Endothelial cell of umbilical vein (primary cell): ENCODE results near the gene PABPC1L. TPM values are rescaled to one million over a fixed set of nuclear protein-coding genes. Genes with fewer than 3 reads are reported as not detected.

Source experiments
- BruUV-seq: library from RNA; stranded (reverse); fragments of 400-500 nt; replicated peaks from 2 replicates; lab custom pipeline; 2021; lab: Mats Ljungman, UMichigan
- CTCF ChIA-PET: fragments of 300-600, 350-600 bp; sonication (Branson Sonifier 250); formaldehyde crosslinking; loops from one replicate; lab custom pipeline; 2021; ENCODE audit warnings: antibody characterized with exemption, inconsistent platforms; lab: Charles Lee
- POLR2A ChIA-PET: fragments of 300-600, 350-600 bp; sonication (Branson Sonifier 250); formaldehyde crosslinking; loops from one replicate; lab custom pipeline; 2021; ENCODE audit warnings: antibody characterized with exemption, inconsistent platforms; lab: Charles Lee
- DNase-seq: peaks from one replicate; pipeline ENCODE4 v3.0.0-alpha.2; 2011; ENCODE audit warnings: low read depth, low spot score
- FAIRE-seq: peaks from 2 replicates; lab custom pipeline; 2011; peaks lifted over from hg19 to GRCh38; lab: Jason Lieb, UNC
- H2AFZ ChIP-seq: 2 replicates; pipeline ENCODE4 v1.6.0; 2012; ENCODE audit warnings: low read depth, low read length, control low read depth, inconsistent platforms
- H3K27ac ChIP-seq: 2 replicates; pipeline ENCODE4 v1.5.1; 2011; ENCODE audit warnings: low read depth, mild to moderate bottlenecking, control low read depth, low read length, moderate library complexity; ENCODE audit not compliant: insufficient read depth
- H3K27me3 ChIP-seq, 2 experiments: 2 replicates each; pipeline versions ENCODE4 v1.6.0 to v1.6.1; 2011; ENCODE audit warnings: low read length in 2 of 2, mixed read lengths in 1 of 2; ENCODE audit not compliant: control insufficient read depth in 2 of 2, insufficient read depth in 2 of 2
- H3K36me3 ChIP-seq, 2 experiments: 2 replicates in 1 of 2; 3 replicates in 1 of 2; pipeline ENCODE4 v1.5.1; 2011; ENCODE audit warnings: low read length in 2 of 2, mild to moderate bottlenecking in 1 of 2, moderate library complexity in 1 of 2; ENCODE audit not compliant: control insufficient read depth in 2 of 2, insufficient read depth in 2 of 2; ENCODE audit errors: extremely low read depth in 1 of 2
- H3K4me1 ChIP-seq: 3 replicates; pipeline ENCODE4 v1.5.1; 2011; ENCODE audit warnings: mild to moderate bottlenecking, low read length; ENCODE audit not compliant: control insufficient read depth, insufficient read depth; ENCODE audit errors: extremely low read depth
- H3K4me2 ChIP-seq: 2 replicates; pipeline ENCODE4 v1.6.1; 2011; ENCODE audit warnings: low read length, control low read depth, mixed read lengths; ENCODE audit not compliant: insufficient read depth
- H3K4me3 ChIP-seq, 3 experiments: fragments of 200-600 bp in 1 of 3; sonication (generic), shearing (Covaris generic) in 1 of 3; replicated peaks in 1 of 3; 2 replicates each; pipeline ENCODE4 v1.5.1; 2011 to 2016; ENCODE audit warnings: control low read depth in 3 of 3, low read length in 3 of 3, mild to moderate bottlenecking in 2 of 3, inconsistent platforms in 1 of 3, low read depth in 1 of 3, moderate library complexity in 1 of 3; ENCODE audit not compliant: insufficient read depth in 1 of 3
- H3K79me2 ChIP-seq: 2 replicates; pipeline ENCODE4 v1.6.0; 2012; ENCODE audit warnings: low read length, inconsistent platforms; ENCODE audit not compliant: control insufficient read depth, insufficient read depth
- H3K9ac ChIP-seq: replicated peaks from 2 replicates; pipeline ENCODE3; 2011; ENCODE audit warnings: low read length, control low read depth; ENCODE audit not compliant: insufficient read depth; ENCODE audit errors: extremely low read depth
- H3K9me1 ChIP-seq: replicated peaks from 3 replicates; pipeline ENCODE4 v1.6.0; 2011; ENCODE audit warnings: mild to moderate bottlenecking, low read length; ENCODE audit not compliant: control insufficient read depth, insufficient read depth; ENCODE audit errors: extremely low read depth
- H3K9me3 ChIP-seq: replicated peaks from 2 replicates; pipeline ENCODE4 v1.5.1; 2012; ENCODE audit warnings: low read length, inconsistent platforms; ENCODE audit not compliant: control insufficient read depth, insufficient read depth
- H4K20me1 ChIP-seq: replicated peaks from 2 replicates; pipeline ENCODE3; 2011; ENCODE audit warnings: mild to moderate bottlenecking, low read length; ENCODE audit not compliant: control insufficient read depth, insufficient read depth; ENCODE audit errors: extremely low read depth
- EZH2 ChIP-seq: IDR thresholded peaks from 2 replicates; pipeline ENCODE4 v1.6.1; 2012; ENCODE audit warnings: borderline replicate concordance, low read depth, mild to moderate bottlenecking, moderate library complexity, low read length, inconsistent platforms; ENCODE audit not compliant: severe bottlenecking
- FOS ChIP-seq: IDR thresholded peaks from 2 replicates; pipeline ENCODE4 v1.6.1; 2011; ENCODE audit warnings: mild to moderate bottlenecking, low read length, moderate library complexity, borderline replicate concordance; ENCODE audit not compliant: insufficient read depth
- GATA2 ChIP-seq: IDR thresholded peaks from 2 replicates; pipeline ENCODE4 v1.7.0; 2011; ENCODE audit warnings: low read depth, mild to moderate bottlenecking, moderate library complexity, mixed read lengths, low read length; ENCODE audit not compliant: insufficient read length, insufficient read depth
- JUN ChIP-seq: IDR thresholded peaks from 2 replicates; pipeline ENCODE4 v1.6.1; 2011; ENCODE audit warnings: borderline replicate concordance, low read depth; ENCODE audit not compliant: insufficient read length, insufficient read depth
- MYC ChIP-seq: IDR thresholded peaks from one replicate; pipeline ENCODE4 v1.6.1; 2011; ENCODE audit warnings: mild to moderate bottlenecking, low read depth, low read length
- POLR2A ChIP-seq: IDR thresholded peaks from 2 replicates; pipeline ENCODE4 v1.6.1; 2012; ENCODE audit warnings: low read depth, mild to moderate bottlenecking, control low read depth, low read length
- POLR2AphosphoS5 ChIP-seq: IDR thresholded peaks from 2 replicates; pipeline ENCODE4 v1.6.1; 2012; ENCODE audit warnings: low read depth, mild to moderate bottlenecking, control low read depth, low read length, moderate library complexity; ENCODE audit not compliant: insufficient read depth
- dilution Hi-C: fragments of 300-500 bp; cut with MboI; formaldehyde crosslinking; loops from one replicate; pipeline ENCODE4 v1.15.0; 2019; ENCODE audit warnings: low sequenced_read_pairs; ENCODE audit not compliant: extremely low pct_ligation_motif_present
- intact Hi-C: fragments of 100-400 bp; cut with micrococcal nuclease; formaldehyde crosslinking; loops from one replicate; pipeline ENCODE4 v1.10.0; 2022
- polyA plus RNA-seq, 4 experiments: library from polyadenylated mRNA; depleted of rRNA in 3 of 4; stranded (reverse) in 3 of 4; unstranded in 1 of 4; fragments of >200 nt; gene quantifications; 2 replicates each; pipeline versions ENCODE4 v1.2.1 to v1.2.3, GENCODE V29; 2011 to 2012; ENCODE audit warnings: missing spikeins in 1 of 4
- total RNA-seq: library from RNA; stranded (reverse); gene quantifications from 2 replicates; pipeline ENCODE4 v1.2.3, GENCODE V29; 2021
- TF ChIP-seq, protein P1 (sequence below), 2 donors: IDR thresholded peaks; 1 replicate in 1 of 2; 2 replicates in 1 of 2; pipeline ENCODE4 v1.5.1; 2011; ENCODE audit warnings: low read length in 2 of 2, mild to moderate bottlenecking in 2 of 2, moderate library complexity in 2 of 2, control low read depth in 1 of 2, inconsistent platforms in 1 of 2, low read depth in 1 of 2; ENCODE audit not compliant: insufficient read depth in 1 of 2; ENCODE audit errors: extremely low read depth in 1 of 2
- TF ChIP-seq, protein P2 (sequence below): IDR thresholded peaks from 2 replicates; pipeline ENCODE4 v1.6.1; 2011; ENCODE audit not compliant: insufficient read depth, insufficient read length

The PABPC1L gene
- total and polyA plus RNA-seq, 2 donors (not counting 3 experiments of a cell fraction or from before 2014, with no cell fraction given) = 7.8 to 12.6 TPM

DNA sequence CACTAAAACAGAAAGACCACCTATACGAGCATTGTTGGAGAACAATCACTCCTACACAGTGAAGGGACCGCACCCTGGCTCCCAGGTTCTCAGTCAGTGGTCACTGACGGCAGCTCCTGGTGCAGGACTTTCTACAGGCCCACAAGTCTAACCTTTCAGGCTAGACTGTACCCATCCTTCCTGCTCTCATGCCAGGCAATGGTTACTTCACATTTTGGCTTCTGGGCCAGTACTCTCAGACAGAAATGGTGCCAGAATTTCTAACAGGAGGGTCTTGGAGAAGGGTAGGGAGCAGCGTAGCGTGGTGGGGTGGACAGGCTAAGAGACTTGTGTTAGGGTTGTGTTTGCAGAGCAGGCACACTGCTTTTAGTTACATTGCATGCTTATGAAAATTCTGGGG lies 38.2 kb downstream of the PABPC1L start:
- Histone ChIP-seq H3K9me3 (no peaks in the 10 kb centered on the region), H2AFZ (no peak overlapping the region), H3K27me3 (no peaks in the 10 kb centered on the region), H3K36me3 (peaks cover 38 to 44% of the 10 kb centered on the region in 2 experiments), H3K9me1 (no peaks in the 10 kb centered on the region), H3K27ac (no peak overlapping the region), H4K20me1 (no peaks in the 10 kb centered on the region), H3K4me2 (no peak overlapping the region), H3K79me2 (peaks cover 2% of the 10 kb centered on the region), H3K9ac (no peak overlapping the region), H3K4me1 (no peaks in the 10 kb centered on the region), H3K4me3 (no peak overlapping the region)
- ChIA-PET POLR2A (no interaction called here), CTCF (interaction anchor here (1.2 kb wide), 1 partner anchor 60 kb away, joined by 3 read pairs; no protein-coding TSS in a partner anchor)
- TF ChIP-seq POLR2AphosphoS5 (no peak), EZH2 (no peak), POLR2A (no peak), FOS (no peak), GATA2 (no peak), MYC (no peak), JUN (no peak)
- TF ChIP-seq, protein P1, sequence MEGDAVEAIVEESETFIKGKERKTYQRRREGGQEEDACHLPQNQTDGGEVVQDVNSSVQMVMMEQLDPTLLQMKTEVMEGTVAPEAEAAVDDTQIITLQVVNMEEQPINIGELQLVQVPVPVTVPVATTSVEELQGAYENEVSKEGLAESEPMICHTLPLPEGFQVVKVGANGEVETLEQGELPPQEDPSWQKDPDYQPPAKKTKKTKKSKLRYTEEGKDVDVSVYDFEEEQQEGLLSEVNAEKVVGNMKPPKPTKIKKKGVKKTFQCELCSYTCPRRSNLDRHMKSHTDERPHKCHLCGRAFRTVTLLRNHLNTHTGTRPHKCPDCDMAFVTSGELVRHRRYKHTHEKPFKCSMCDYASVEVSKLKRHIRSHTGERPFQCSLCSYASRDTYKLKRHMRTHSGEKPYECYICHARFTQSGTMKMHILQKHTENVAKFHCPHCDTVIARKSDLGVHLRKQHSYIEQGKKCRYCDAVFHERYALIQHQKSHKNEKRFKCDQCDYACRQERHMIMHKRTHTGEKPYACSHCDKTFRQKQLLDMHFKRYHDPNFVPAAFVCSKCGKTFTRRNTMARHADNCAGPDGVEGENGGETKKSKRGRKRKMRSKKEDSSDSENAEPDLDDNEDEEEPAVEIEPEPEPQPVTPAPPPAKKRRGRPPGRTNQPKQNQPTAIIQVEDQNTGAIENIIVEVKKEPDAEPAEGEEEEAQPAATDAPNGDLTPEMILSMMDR (IDR thresholded peaks at IDR 0.05; ENCODE audit: extremely low read depth in 1 of 2, insufficient read depth in 1 of 2, low read depth in 1 of 2, low read length in 2 of 2) = no peak
- TF ChIP-seq, protein P2, sequence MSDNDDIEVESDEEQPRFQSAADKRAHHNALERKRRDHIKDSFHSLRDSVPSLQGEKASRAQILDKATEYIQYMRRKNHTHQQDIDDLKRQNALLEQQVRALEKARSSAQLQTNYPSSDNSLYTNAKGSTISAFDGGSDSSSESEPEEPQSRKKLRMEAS = no peak
- intact Hi-C loops (no loop called here), dilution Hi-C loops (no loop called here)
- no peak for DNase-seq
- BruUV-seq = no TSS peak
- no peak for FAIRE-seq
